Nephron (organoid): ENCODE measurements around the gene GNB1.

Experiments
- H3K27ac Mint-ChIP-seq, 3 experiments: 2 replicates each; pipeline ENCODE4 v1.8.0; 2020; ENCODE audit warnings: mixed read lengths in 3 of 3, mild to moderate bottlenecking in 2 of 3, moderate library complexity in 1 of 3
- H3K27me3 Mint-ChIP-seq: 2 replicates; pipeline ENCODE4 v1.8.0; 2021; ENCODE audit warnings: low read depth, mild to moderate bottlenecking, moderate library complexity, mixed read lengths
- H3K36me3 Mint-ChIP-seq: 2 replicates; pipeline ENCODE4 v1.8.0; 2020; ENCODE audit warnings: low read depth, mixed read lengths
- H3K4me1 Mint-ChIP-seq: 2 replicates; pipeline ENCODE4 v1.8.0; 2020; ENCODE audit warnings: mixed read lengths
- H3K4me3 Mint-ChIP-seq, 3 experiments: 2 replicates each; pipeline ENCODE4 v1.8.0; 2020; ENCODE audit warnings: mild to moderate bottlenecking in 3 of 3, mixed read lengths in 3 of 3, moderate library complexity in 2 of 3
- H3K9me3 Mint-ChIP-seq: 2 replicates; pipeline ENCODE4 v1.8.0; 2020; ENCODE audit warnings: mixed read lengths
- CTCF ChIP-seq, 3 experiments: fragments of 200-600 bp; sonication (generic); IDR thresholded peaks; one replicate each; pipeline ENCODE4 v1.5.0; 2021; ENCODE audit warnings: antibody characterized with exemption in 3 of 3; ENCODE audit not compliant: unreplicated experiment in 3 of 3

The GNB1 gene

GRCh38 chr1:1890506-1891348, at the start of gene GNB1:
TSS of gene GNB1 (minus strand) at chr1:1891087. CDS start at chr1:1825453, 65,634 bp downstream.
- Mint-ChIP-seq H3K4me3 (peak within 1 kb of the TSS; percentile 87 to 91 (median 89)), H3K36me3 (peaks cover 15% of the 10 kb centered on the region), H3K4me1 (peaks cover 43% of the 10 kb centered on the region), H3K27ac (peak within 1 kb of the TSS; percentile 89 to 93 (median 92)), H3K9me3 (no peaks in the 10 kb centered on the region), H3K27me3 (peaks cover 6% of the 10 kb centered on the region)
- TF ChIP-seq CTCF (IDR thresholded peaks at IDR 0.05; ENCODE audit: unreplicated experiment in 3 of 3) = no peak

- H3K27ac Mint-ChIP-seq = no peak overlapping the region
- H3K27me3 Mint-ChIP-seq = peaks cover 14% of the 10 kb centered on the region
- H3K4me1 Mint-ChIP-seq = peaks cover 6% of the 10 kb centered on the region
- H3K9me3 Mint-ChIP-seq = no peaks in the 10 kb centered on the region
- no peaks in the 10 kb centered on the region for H3K36me3 Mint-ChIP-seq
- H3K4me3 Mint-ChIP-seq = no peak overlapping the region
- TF ChIP-seq CTCF (IDR thresholded peaks at IDR 0.05; ENCODE audit: unreplicated experiment in 3 of 3) = no peak
Measured at GRCh38 chr1:1940123-1940425, 49.2 kb upstream of the GNB1 start.

- H3K27me3 Mint-ChIP-seq = peaks cover 13% of the 10 kb centered on the region
- H3K36me3 Mint-ChIP-seq = no peaks in the 10 kb centered on the region
- no peak overlapping the region for H3K27ac Mint-ChIP-seq
- no peak overlapping the region for H3K4me3 Mint-ChIP-seq
- H3K9me3 Mint-ChIP-seq = no peaks in the 10 kb centered on the region
- TF ChIP-seq CTCF (IDR thresholded peaks at IDR 0.05; ENCODE audit: unreplicated experiment in 3 of 3) = no peak
- H3K4me1 Mint-ChIP-seq = peaks cover 6% of the 10 kb centered on the region
Measured at GRCh38 chr1:1939296-1940122, 48.6 kb upstream of the GNB1 start.

GRCh38 chr1:1938613-1939295, 47.9 kb upstream of the GNB1 start:
- H3K36me3 Mint-ChIP-seq = no peaks in the 10 kb centered on the region
- H3K4me1 Mint-ChIP-seq = peaks cover under 1% of the 10 kb centered on the region
- H3K4me3 Mint-ChIP-seq = no peak overlapping the region
- no peaks in the 10 kb centered on the region for H3K9me3 Mint-ChIP-seq
- H3K27ac Mint-ChIP-seq = no peak overlapping the region
- no peak for TF ChIP-seq CTCF (IDR thresholded peaks at IDR 0.05; ENCODE audit: unreplicated experiment in 3 of 3)
- H3K27me3 Mint-ChIP-seq = peaks cover 6% of the 10 kb centered on the region

- Mint-ChIP-seq H3K4me3 (no peak overlapping the region), H3K9me3 (no peaks in the 10 kb centered on the region), H3K36me3 (no peaks in the 10 kb centered on the region), H3K4me1 (no peaks in the 10 kb centered on the region), H3K27ac (no peak overlapping the region), H3K27me3 (peaks cover 8% of the 10 kb centered on the region)
- no peak for TF ChIP-seq CTCF (IDR thresholded peaks at IDR 0.05; ENCODE audit: unreplicated experiment in 3 of 3)
Measured at GRCh38 chr1:1938276-1938573, 47.3 kb upstream of the GNB1 start.
